Stimulated activated naive CD4-positive, alpha-beta T cell (primary cell): Measurements from ENCODE around the gene HOMEZ.
"Not testable (repeated sequence)": the region's sequence is repeated elsewhere in the genome, so short reads cannot be mapped to it uniquely, and the experiment has no call there.

Source experiments
- DNase-seq, 6 experiments: peaks; one replicate each; lab custom pipeline; 2025; lab: John Stamatoyannopoulos, UW

Gene HOMEZ

DNA sequence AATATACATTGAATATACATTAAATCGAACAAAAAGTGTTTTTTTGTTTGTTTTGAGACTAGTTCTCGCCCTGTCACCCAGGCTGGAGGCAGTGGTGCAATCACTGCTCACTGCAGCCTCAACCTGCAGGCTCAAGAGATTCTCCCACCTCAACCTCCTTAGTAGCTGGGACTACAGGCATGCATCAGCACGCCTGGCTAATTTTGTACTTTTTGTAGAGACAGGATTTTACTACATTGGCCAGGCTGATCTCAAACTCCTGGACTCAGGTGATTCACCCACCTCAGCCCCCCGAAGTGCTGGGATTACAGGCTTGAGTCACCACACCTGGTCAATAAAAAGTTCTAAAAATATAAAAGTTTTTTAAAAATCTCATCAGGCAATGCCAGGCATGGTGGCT lies 58.4 kb downstream of the HOMEZ start:
- DNase-seq: no peak

DNA sequence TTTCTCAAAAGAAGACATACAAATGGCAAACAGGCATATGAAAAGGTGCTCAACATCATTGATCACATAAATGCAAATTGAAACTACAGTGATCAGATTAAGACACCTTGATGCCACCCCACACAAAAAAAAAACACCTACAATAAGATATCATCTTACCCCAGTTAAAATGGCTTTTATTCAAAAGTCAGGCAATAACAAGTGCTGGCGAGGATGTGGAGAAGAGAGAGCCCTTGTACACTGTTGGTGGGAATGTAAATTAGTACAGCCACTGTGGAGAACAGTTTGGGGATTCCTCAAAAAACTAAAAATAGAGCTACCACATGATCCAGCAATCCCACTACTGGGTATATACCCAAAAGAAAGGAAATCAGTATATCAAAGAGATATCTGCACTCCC lies 61.0 kb downstream of the HOMEZ start:
- DNase-seq: not testable (repeated sequence)
